Karpas-422 (cell line): ENCODE results near the gene PUSL1. TPM values are rescaled to one million over a fixed set of nuclear protein-coding genes. Genes with fewer than 3 reads are reported as not detected.

ENCODE experiments used
- DNase-seq: peaks from one replicate; pipeline ENCODE4 v3.0.0-alpha.2; 2015
- H2AFZ ChIP-seq: fragments of 200-600 bp; sonication (generic); 2 replicates; pipeline ENCODE4 v1.6.1; 2014; ENCODE audit warnings: antibody characterized with exemption, low read length, mixed read lengths
- H3K27ac ChIP-seq: fragments of 200-600 bp; sonication (generic); 2 replicates; pipeline ENCODE4 v1.5.1; 2014; ENCODE audit warnings: mild to moderate bottlenecking, low read length, moderate library complexity
- H3K27me3 ChIP-seq: fragments of 200-600 bp; sonication (generic); 2 replicates; pipeline ENCODE4 v1.6.1; 2014; ENCODE audit warnings: low read length, mixed read lengths
- H3K36me3 ChIP-seq: fragments of 200-600 bp; sonication (generic); 2 replicates; pipeline ENCODE4 v1.6.1; 2014; ENCODE audit warnings: low read length, mixed read lengths; ENCODE audit not compliant: insufficient read depth
- H3K4me1 ChIP-seq: fragments of 200-600 bp; sonication (generic); 2 replicates; pipeline ENCODE4 v1.6.1; 2014; ENCODE audit warnings: mild to moderate bottlenecking, low read length, mixed read lengths
- H3K4me2 ChIP-seq: fragments of 200-600 bp; sonication (generic); 2 replicates; pipeline ENCODE4 v1.6.1; 2014; ENCODE audit warnings: low read length, low read depth, mild to moderate bottlenecking; ENCODE audit not compliant: poor library complexity, severe bottlenecking
- H3K4me3 ChIP-seq: fragments of 200-600 bp; sonication (generic); 2 replicates; pipeline ENCODE4 v1.5.1; 2014; ENCODE audit warnings: mild to moderate bottlenecking, antibody characterized with exemption, low read length, mixed read lengths
- H3K79me2 ChIP-seq: fragments of 200-600 bp; sonication (generic); 2 replicates; pipeline ENCODE4 v1.6.1; 2014; ENCODE audit warnings: mild to moderate bottlenecking, low read length, mixed read lengths
- H3K9ac ChIP-seq: fragments of 200-600 bp; sonication (generic); 2 replicates; pipeline ENCODE4 v1.6.0; 2014; ENCODE audit warnings: low read length
- H3K9me2 ChIP-seq: fragments of 200-600 bp; sonication (generic), shearing (Covaris generic); replicated peaks from 2 replicates; pipeline ENCODE4 v1.6.0; 2014; ENCODE audit warnings: mild to moderate bottlenecking, low read length, moderate library complexity; ENCODE audit not compliant: insufficient read depth
- H3K9me3 ChIP-seq: fragments of 300-700, 200-600 bp; sonication (generic); 2 replicates; pipeline ENCODE4 v1.6.1; 2014; ENCODE audit warnings: low read length, mixed read lengths
- H4K20me1 ChIP-seq: fragments of 200-600 bp; sonication (generic); 2 replicates; pipeline ENCODE4 v1.6.1; 2014; ENCODE audit warnings: mild to moderate bottlenecking, antibody characterized with exemption, low read length, low read depth; ENCODE audit not compliant: insufficient read depth
- total RNA-seq: library from RNA; depleted of rRNA; stranded (reverse); fragments of >200 nt; shearing (Covaris generic); gene quantifications from 2 replicates; pipeline ENCODE4 v1.2.3, GENCODE V29; 2014; ENCODE audit warnings: low replicate concordance

Gene PUSL1
- total RNA-seq, 1 experiment from 2014 or later, result 14.9 TPM

DNA sequence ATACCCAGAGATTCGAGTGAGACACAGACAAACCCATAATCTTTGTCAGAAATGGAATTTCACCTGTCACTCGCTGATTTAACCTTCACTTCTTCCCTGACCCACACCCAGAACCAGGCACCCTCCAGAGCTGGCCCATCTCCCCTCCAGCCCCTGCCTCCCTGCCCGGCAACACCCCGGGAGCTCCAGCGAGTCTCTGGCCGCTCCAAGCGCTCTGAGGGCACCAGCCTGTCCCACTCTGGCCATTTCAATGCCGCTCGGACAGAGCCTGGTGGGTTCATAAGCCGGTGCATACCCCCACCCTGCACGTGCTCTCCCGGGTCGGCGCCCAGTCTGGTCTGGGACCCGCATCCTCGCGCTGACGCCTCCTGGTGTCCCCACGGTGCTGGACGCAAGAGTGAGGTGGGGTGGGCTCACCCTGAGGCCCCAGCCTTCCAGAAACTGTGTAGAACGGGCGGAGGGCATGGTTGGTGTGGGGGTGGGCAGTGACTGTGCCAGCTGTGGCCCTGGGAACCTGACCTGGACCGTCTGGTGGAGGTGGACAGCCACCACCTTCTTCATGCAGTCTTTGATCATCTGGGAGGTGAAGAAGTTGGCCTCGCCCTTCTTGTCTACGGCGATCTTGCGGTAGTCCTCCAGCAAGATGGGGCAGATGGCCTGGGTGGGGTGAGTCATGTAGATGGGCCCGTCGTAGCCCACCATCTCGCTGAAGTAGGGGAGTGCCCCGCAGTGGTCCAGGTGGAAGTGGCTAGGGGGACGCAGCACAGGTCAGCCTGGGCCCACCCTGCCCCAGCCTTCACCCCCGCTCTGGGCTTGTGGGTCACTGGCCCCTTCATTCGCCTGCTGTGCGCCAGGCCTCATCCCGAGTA is 10.6 kb downstream of the PUSL1 start:
- no peaks in the 10 kb centered on the region for H3K9me2 ChIP-seq
- H2AFZ ChIP-seq, result no peak overlapping the region
- peaks cover 5% of the 10 kb centered on the region for H3K36me3 ChIP-seq
- peaks cover 49% of the 10 kb centered on the region for H3K79me2 ChIP-seq
- no peak overlapping the region for H3K4me3 ChIP-seq
- no peak for DNase-seq
- H3K4me2 ChIP-seq, result no peak overlapping the region
- H3K27me3 ChIP-seq, result no peaks in the 10 kb centered on the region
- no peaks in the 10 kb centered on the region for H3K9me3 ChIP-seq
- H3K4me1 ChIP-seq, result peaks cover 38% of the 10 kb centered on the region
- peaks cover 23% of the 10 kb centered on the region for H4K20me1 ChIP-seq
- no peak overlapping the region for H3K27ac ChIP-seq
- no peak overlapping the region for H3K9ac ChIP-seq

DNA sequence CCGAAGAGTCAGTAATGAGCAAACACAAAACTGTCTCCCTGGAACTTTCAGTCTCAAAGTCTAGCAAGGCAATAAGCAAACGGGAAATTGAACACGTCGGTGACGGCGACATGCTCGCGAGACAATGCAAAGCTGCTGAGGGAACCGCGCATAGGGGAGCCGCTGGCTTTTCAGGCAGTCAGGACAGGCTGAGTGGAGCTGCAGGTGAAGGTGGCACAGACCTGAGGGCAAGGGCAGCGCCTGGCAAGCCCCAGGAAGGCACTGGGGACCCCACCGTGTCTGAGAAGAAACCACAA is 11.2 kb downstream of the PUSL1 start:
- H3K4me2 ChIP-seq, result no peak overlapping the region
- H3K9me2 ChIP-seq, result no peaks in the 10 kb centered on the region
- H3K36me3 ChIP-seq, result peaks cover 4% of the 10 kb centered on the region
- no peaks in the 10 kb centered on the region for H3K9me3 ChIP-seq
- no peak overlapping the region for H3K4me3 ChIP-seq
- no peak overlapping the region for H3K9ac ChIP-seq
- no peak overlapping the region for H2AFZ ChIP-seq
- no peaks in the 10 kb centered on the region for H3K27me3 ChIP-seq
- peaks cover 53% of the 10 kb centered on the region for H3K79me2 ChIP-seq
- peaks cover 23% of the 10 kb centered on the region for H4K20me1 ChIP-seq
- no peak overlapping the region for H3K27ac ChIP-seq
- DNase-seq, result no peak
- peaks cover 38% of the 10 kb centered on the region for H3K4me1 ChIP-seq

DNA sequence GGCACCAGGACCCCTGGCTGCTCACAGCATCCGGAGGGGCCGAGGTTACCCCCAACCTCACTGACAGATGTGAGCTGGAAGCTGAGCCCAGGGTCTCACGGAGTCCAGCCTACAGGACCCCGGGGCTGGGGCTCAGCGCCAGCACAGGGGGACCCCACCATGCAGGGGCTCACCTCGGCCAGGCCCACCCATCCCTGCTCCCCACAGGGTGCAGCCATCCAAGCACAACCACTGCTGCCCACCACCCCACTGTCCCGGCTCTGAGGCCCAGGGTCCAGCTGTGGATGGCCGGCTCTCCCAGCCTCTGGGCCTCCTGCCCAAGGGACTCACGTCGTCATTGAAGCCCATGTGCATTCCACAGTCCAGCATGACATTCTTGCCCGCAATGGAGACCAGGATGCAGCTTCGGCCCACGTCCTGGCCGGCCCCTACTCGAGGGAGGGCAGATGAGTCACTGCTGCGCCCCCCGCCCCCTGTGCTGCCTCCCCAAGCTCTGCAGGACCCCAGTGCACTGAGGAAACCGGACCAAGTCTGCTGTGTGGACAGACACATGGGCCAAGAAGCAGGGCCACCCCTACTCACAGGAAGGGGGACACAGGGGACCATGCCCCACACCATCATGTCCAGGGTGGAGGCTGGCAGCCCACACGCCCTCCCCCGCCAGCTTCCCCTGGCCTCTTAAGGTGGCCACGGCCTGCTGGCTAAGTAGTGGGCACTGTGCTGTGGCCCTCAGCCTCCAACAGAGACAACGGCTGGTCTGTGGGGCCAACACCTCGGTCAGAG is 12.5 kb downstream of the PUSL1 start:
- peaks cover 59% of the 10 kb centered on the region for H3K79me2 ChIP-seq
- no peaks in the 10 kb centered on the region for H3K27me3 ChIP-seq
- H3K9ac ChIP-seq, result no peak overlapping the region
- H3K9me3 ChIP-seq, result no peaks in the 10 kb centered on the region
- H3K36me3 ChIP-seq, result no peaks in the 10 kb centered on the region
- no peak overlapping the region for H3K4me2 ChIP-seq
- no peak overlapping the region for H2AFZ ChIP-seq
- H3K4me1 ChIP-seq, result peaks cover 31% of the 10 kb centered on the region
- peaks cover 23% of the 10 kb centered on the region for H4K20me1 ChIP-seq
- DNase-seq, result no peak
- no peak overlapping the region for H3K27ac ChIP-seq
- no peak overlapping the region for H3K4me3 ChIP-seq
- H3K9me2 ChIP-seq, result no peaks in the 10 kb centered on the region

DNA sequence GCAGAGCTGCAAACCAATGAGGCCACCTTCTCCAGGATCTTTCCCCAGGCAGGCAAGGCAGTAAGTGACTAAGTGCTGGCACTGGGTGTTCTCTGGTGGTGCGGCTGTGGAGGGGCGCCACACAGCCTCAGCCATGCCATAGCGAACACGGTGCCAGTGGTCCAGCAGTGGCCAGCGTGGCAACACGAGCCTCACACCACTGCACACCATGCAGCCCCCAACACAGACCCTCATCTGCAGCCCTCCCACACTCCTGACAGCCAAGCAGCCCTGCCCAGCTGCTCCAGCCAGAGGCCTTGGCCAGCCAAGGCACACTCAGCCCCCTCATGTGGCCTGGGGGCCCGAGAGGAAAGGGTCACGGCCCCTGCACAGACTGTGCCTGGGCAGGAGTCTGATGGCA is 13.1 kb downstream of the PUSL1 start:
- Histone ChIP-seq H3K79me2 (peaks cover 65% of the 10 kb centered on the region), H3K9ac (no peak overlapping the region), H3K4me2 (no peak overlapping the region), H3K27ac (no peak overlapping the region), H3K9me3 (no peaks in the 10 kb centered on the region), H4K20me1 (peaks cover 27% of the 10 kb centered on the region), H2AFZ (no peak overlapping the region), H3K27me3 (no peaks in the 10 kb centered on the region), H3K9me2 (no peaks in the 10 kb centered on the region), H3K4me3 (no peak overlapping the region), H3K4me1 (peaks cover 33% of the 10 kb centered on the region), H3K36me3 (no peaks in the 10 kb centered on the region)
- DNase-seq, result no peak

DNA sequence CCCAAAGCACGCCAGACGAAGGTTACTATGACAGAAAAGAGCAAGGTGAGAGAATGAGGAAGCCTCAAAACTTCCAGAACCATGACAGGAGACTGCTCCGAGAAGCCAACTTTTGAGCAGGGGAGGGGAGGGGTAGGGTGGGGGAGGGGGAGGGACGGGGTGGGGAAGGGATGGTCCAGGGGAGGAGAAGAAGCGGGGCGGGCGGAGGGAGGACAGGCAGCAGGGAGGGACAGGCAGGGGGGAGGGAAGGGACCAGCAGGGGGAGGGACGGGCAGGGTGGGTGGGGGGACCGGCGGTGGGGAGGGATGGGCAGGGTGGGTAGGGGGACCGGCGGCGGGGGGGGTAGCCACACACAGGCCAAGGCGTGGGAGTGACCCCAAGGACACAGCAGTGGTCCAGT is 14.0 kb downstream of the PUSL1 start:
- Histone ChIP-seq H3K4me2 (no peak overlapping the region), H3K4me3 (no peak overlapping the region), H4K20me1 (peaks cover 31% of the 10 kb centered on the region), H2AFZ (no peak overlapping the region), H3K27me3 (no peaks in the 10 kb centered on the region), H3K79me2 (peaks cover 71% of the 10 kb centered on the region), H3K9me3 (no peaks in the 10 kb centered on the region), H3K4me1 (peaks cover 42% of the 10 kb centered on the region), H3K27ac (no peak overlapping the region), H3K9ac (no peak overlapping the region), H3K36me3 (no peaks in the 10 kb centered on the region), H3K9me2 (no peaks in the 10 kb centered on the region)
- DNase-seq, result no peak

DNA sequence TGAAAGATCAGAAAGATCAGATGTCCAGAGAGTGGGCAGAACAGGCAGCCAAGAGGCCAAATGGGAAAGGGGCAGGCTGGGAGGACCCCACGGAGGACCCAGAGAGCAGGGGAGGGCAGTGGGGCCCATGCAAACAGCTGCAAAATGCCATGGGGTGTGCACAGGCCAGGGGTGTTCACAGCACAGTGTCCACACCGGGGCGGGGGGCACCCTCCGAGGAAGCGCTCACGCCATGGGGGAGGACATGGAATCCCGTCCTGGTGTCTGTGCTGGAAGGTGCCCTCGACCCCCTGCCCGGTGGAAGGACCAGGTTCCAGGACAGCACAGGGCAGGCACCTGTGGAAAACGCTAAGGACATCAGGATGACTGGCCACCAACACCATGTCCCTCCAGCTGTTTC is 14.6 kb downstream of the PUSL1 start:
- no peak overlapping the region for H2AFZ ChIP-seq
- peaks cover 48% of the 10 kb centered on the region for H3K4me1 ChIP-seq
- no peaks in the 10 kb centered on the region for H3K36me3 ChIP-seq
- peak overlapping the region; percentile 70 for H3K9ac ChIP-seq
- H3K9me3 ChIP-seq, result no peaks in the 10 kb centered on the region
- peak overlapping the region; percentile 65; the same call in 1 of the 2 replicates for H3K4me3 ChIP-seq
- peak overlapping the region; percentile 82 for H3K4me2 ChIP-seq
- peaks cover 70% of the 10 kb centered on the region for H3K79me2 ChIP-seq
- H4K20me1 ChIP-seq, result peaks cover 31% of the 10 kb centered on the region
- no peaks in the 10 kb centered on the region for H3K9me2 ChIP-seq
- H3K27me3 ChIP-seq, result no peaks in the 10 kb centered on the region
- H3K27ac ChIP-seq, result no peak overlapping the region
- DNase-seq, result no peak

- no peak for DNase-seq
- Histone ChIP-seq H2AFZ (no peak overlapping the region), H3K9ac (peak overlapping the region; percentile 97), H3K36me3 (no peaks in the 10 kb centered on the region), H4K20me1 (peaks cover 31% of the 10 kb centered on the region), H3K79me2 (peaks cover 67% of the 10 kb centered on the region), H3K9me3 (no peaks in the 10 kb centered on the region), H3K9me2 (no peaks in the 10 kb centered on the region), H3K4me1 (peaks cover 51% of the 10 kb centered on the region), H3K27ac (no peak overlapping the region), H3K27me3 (no peaks in the 10 kb centered on the region), H3K4me3 (peak overlapping the region; percentile 82), H3K4me2 (peak overlapping the region; percentile 79)
Observed at GRCh38 chr1:1324084-1324523, 15.7 kb downstream of the PUSL1 start.

GRCh38 chr1:1324524-1325287 is 16.3 kb downstream of the PUSL1 start, which contains the start of the genes CPTP and INTS11:
CPTP (plus strand) TSS chr1:1324802; CDS start chr1:1326911, 2,109 bp downstream.
INTS11 (minus strand) TSS chr1:1324660; CDS start chr1:1324608, 52 bp downstream.
- H3K9me2 ChIP-seq, result no peaks in the 10 kb centered on the region
- peak within 1 kb of the TSS; percentile 82 for H3K4me3 ChIP-seq
- peak within 1 kb of the TSS; percentile 100 for H3K9ac ChIP-seq
- no peaks in the 10 kb centered on the region for H3K36me3 ChIP-seq
- H3K9me3 ChIP-seq, result no peaks in the 10 kb centered on the region
- peaks cover 31% of the 10 kb centered on the region for H4K20me1 ChIP-seq
- peaks cover 57% of the 10 kb centered on the region for H3K4me1 ChIP-seq
- peaks cover 64% of the 10 kb centered on the region for H3K79me2 ChIP-seq
- peak; percentile 97 for DNase-seq
- no peak within 1 kb of the TSS for H2AFZ ChIP-seq
- no peaks in the 10 kb centered on the region for H3K27me3 ChIP-seq
- H3K4me2 ChIP-seq, result peak within 1 kb of the TSS; percentile 91
- peak within 1 kb of the TSS; percentile 92 for H3K27ac ChIP-seq
